SK-MEL-5 (cell line): ENCODE data around the gene KIAA1755. TPM values are rescaled to one million over a fixed set of nuclear protein-coding genes. Genes with fewer than 3 reads are reported as not detected.

ENCODE experiments used
- DNase-seq: peaks from one replicate; pipeline ENCODE4 v3.0.0-alpha.2; 2016; ENCODE audit warnings: low read depth, low spot score
- in situ Hi-C: cut with HindIII; loops from 2 replicates; pipeline ENCODE4 v1.10.0; 2016; ENCODE audit warnings: low sequenced_read_pairs, high pct_unique_total_duplicates, low pct_unique_long_range_greater_than_20kb
- total RNA-seq: library from RNA; depleted of rRNA; stranded (reverse); fragments of >200 nt; shearing (Covaris generic); gene quantifications from 2 replicates; pipeline ENCODE4 v1.2.3, GENCODE V29; 2014

The KIAA1755 gene
- total RNA-seq, 1 experiment from 2014 or later, result not detected

GRCh38 chr20:38202153-38202981, 58.2 kb downstream of the KIAA1755 start:
- DNase-seq, result no peak
- in situ Hi-C loops, result no loop called here

GRCh38 chr20:38201356-38201755, 59.2 kb downstream of the KIAA1755 start:
- DNase-seq, result peak; percentile 33
- in situ Hi-C loops, result no loop called here

- in situ Hi-C loops, result no loop called here
- DNase-seq, result no peak
Measured at GRCh38 chr20:38200646-38201045, 59.9 kb downstream of the KIAA1755 start.

DNA sequence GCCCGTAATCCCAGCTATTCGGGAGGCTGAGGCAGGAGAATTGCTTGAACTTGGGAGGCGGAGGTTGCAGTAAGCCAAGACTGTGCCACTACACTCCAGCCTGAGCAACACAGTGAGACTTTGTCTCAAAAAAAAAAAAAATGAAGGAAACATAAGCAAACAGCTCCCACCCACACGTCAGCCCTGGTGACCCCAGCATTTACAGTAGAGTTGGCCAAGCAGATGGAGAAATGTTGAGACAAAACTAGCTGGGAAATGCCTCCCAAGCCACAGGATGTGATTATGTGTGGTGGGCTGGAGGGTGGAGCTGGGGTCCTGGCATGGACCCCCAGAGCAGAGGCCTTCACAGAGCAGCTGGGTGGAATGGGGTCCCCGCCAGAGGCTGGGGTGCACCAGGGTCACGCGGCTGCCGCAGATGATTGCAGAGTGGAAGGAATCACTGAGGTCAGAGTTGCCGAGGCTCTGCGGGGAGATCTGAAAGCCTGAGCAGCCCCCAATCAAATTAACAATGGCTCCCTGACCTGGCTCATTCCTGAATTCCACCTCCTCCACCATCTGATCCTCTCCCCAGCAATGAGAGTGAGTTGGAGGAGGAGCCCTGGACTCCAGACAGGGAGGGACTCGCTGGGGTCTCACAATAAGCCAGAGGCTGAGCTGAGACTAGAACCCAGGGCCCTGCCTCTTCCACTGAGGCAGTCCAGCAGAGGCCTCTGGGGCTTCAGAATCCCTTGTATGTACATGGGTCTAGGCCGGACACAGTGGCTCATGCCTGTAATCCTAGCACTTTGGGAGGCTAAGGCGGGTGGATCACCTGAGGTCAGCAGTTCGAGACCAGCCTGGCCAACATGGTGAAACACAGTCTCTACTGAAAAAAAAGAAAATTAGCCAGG, 60.8 kb downstream of the KIAA1755 start:
- in situ Hi-C loops, result no loop called here
- no peak for DNase-seq

GRCh38 chr20:38198238-38198861, 62.2 kb downstream of the KIAA1755 start:
- DNase-seq, result no peak
- in situ Hi-C loops, result no loop called here

DNA sequence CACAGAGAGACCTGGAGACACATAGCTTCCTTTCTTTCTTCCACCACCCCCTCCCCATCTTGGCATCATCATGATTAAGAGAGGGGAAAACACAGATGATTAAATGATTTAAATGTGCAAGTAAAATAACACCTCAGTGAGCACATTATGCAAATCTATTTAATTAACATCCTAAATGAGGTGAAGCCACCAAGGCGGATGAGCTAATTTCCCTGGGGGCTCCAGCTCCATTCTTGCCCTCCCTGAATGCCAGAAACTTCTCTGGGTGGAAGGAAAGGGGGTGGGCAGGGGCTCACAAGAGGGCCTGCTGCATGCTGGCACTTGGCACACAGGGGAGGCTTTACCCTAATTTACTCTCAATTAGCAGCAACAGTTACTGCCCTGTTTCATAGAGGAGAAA, 62.9 kb downstream of the KIAA1755 start:
- in situ Hi-C loops, result no loop called here

DNA sequence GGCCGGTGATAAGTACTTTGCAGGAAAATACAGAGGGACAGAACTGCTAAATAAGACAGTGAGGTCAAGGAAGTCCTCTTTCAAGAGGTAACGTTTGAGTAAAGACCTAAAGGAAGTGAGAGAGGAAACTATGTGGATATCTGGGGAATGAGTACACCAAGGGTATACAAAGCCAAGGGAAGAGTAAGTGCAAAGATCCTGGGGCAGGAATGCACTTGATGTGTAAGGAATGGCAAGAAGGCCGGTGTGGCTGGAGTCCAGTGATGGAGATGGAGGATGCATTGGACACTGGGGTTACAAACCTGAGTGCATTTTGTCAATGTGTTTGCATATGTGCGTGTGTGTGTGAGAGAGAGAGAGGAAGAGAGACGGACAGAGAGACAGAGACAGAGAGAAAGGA, 63.3 kb downstream of the KIAA1755 start:
- in situ Hi-C loops, result no loop called here
- no peak for DNase-seq

More for the DNA sequence above, 62.9 kb downstream of the KIAA1755 start:
- no peak for DNase-seq

DNA sequence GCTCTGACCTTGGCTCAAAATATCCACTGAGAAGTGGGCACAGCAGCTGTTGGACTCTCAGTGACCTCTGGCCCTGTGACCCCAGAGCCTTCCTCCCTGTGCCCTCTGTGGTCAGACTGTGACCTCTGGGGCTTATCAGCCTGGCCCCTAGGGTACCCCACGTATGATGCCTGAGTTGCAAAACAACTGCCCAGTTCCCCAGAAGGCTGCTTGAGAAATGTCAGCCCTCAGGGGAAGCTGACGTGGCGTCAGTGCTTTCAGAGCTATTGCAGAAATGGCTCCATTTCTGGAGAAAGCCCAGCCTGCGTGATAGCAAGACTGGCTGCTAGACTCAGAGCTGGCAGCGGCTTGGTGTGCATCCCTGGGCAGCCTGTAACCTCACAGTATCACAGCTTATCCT, 63.9 kb downstream of the KIAA1755 start:
- in situ Hi-C loops, result no loop called here
- DNase-seq, result peak; percentile 21

- no peak for DNase-seq
- in situ Hi-C loops, result no loop called here
Measured at GRCh38 chr20:38196076-38196475, 64.5 kb downstream of the KIAA1755 start.

DNA sequence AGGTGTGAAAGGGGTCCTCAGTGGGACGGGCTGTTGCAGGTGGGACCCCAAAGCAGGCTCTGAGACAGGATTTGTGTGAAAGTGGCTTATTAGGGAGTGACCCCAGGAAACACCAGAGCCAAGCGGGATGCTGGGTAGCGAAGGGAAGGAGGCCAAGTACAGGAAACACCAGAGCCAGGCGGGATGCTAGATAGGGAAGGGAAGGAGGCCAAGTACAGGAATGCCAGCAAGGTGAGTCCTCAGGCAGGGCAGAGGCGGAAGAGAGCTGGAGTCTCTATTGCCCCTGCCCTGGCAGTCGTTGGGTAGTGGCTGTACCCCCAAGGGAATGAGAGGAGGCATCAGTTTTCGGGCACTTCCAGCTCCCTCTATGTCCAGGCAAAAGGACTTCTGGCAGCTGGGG, 65.0 kb downstream of the KIAA1755 start:
- in situ Hi-C loops, result no loop called here
- no peak for DNase-seq

DNA sequence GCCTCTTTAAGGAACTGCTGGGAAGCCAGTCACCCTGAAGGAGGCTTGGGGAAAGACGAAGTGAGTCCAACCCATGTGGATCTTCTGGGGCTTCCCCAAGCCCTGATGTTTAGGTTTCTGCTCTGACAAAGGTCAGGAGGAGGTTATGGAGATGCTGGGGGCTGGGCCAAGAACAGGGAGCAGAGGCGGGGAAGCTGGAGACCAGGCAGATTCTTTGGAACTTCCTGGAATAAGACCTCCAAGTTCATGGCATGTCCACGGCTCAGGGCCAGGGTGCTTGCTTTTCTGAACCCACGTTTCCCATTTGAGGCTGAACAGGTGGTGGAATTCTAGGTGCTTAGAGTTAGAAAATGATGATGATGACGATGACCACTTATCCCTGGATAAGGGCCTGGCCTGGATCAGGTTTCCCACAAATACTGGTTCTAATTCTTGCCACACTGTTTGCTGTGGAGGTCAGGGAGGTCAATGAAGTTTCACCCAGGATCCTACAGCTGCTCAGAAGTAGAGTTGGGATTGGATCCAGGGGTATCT, 65.5 kb downstream of the KIAA1755 start:
- DNase-seq, result no peak
- in situ Hi-C loops, result no loop called here

DNA sequence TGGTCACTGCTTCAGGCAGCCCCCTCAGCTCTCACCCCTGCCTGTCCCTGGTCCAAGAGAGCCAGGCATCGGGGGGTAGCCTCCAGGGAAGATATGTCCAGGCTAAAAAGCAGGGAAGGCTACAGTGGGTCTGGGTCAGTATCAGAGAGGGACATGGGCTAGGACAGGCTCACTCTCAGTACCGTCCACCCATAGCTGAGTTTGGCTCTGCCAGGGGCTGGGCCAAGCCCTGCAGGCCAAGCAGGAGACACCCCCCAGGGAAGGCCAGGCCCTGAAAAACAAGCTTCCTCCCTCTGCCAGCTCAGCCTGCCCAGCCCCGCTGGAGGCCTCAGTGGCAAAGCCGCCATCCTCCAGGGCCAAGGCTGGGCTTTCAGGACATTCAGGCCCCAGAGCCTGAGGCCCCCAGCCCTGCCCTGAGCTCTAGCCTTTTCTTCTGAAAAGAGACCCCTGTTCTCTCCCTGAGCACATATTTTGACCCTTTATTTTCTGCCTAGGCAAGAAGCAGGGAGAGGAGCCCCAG, 66.9 kb downstream of the KIAA1755 start:
- no peak for DNase-seq
- in situ Hi-C loops, result no loop called here

DNA sequence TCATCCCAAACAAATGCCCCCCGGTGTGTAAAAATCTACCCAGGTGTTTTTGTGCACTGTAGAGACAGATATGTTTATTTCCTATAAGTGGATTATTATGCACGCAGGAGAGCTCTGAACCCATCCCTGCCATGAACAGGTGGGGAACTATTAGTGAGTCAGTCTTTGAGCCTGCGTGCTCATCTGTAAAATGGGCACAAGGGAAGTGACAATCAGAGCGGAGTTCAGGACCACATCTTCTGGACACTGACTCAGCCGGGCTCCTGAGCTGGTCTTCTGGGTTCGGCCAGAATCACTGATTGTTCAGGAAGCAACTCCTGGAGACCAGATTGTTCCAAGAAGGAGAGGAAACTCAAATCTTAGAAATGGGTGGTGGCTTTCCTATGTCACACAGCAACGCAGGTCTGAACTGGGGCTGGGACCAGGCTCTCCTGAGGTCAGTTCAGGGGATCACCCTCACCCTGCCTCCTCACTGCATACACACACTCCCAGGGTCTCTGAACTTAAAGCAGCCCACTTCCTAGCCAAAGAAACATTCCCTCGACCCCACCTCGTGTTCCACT, 68.1 kb downstream of the KIAA1755 start:
- in situ Hi-C loops, result no loop called here
- DNase-seq, result no peak

- no peak for DNase-seq
- in situ Hi-C loops, result no loop called here
Measured at GRCh38 chr20:38191654-38192053, 68.9 kb downstream of the KIAA1755 start.

- in situ Hi-C loops, result no loop called here
- no peak for DNase-seq
Measured at GRCh38 chr20:38190936-38191371, 69.6 kb downstream of the KIAA1755 start.

GRCh38 chr20:38190166-38190565, 70.4 kb downstream of the KIAA1755 start:
- in situ Hi-C loops, result no loop called here
- DNase-seq, result no peak

DNA sequence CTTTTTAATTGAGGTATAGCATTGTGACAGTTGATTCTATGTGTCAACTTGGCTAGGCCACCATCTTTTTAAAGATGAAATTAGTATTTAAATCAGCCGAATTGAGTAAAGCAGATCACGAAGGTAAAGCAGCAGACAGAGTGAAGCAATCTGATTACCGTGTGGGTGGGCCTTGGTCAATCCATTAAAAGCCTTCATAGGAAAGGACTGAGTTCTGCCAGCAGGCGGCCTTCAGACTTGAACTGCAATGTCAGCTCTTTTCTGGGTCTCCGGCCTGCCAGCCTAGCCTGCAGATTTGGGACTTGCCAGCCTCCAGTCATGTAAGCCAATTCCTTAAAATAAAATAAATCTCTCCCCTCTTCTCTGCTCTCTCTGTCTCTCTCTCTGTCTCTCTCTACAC, 73.0 kb downstream of the KIAA1755 start:
- DNase-seq, result peak; percentile 64
- in situ Hi-C loops, result no loop called here
